ENCODE data around the gene SERPINA9. TPM values are rescaled to one million over a fixed set of nuclear protein-coding genes. Genes with fewer than 3 reads are reported as not detected.

Gene SERPINA9
- total and polyA plus RNA-seq, 2 experiments from 2014 or later: 0.31 TPM; not detected in 1

DNA sequence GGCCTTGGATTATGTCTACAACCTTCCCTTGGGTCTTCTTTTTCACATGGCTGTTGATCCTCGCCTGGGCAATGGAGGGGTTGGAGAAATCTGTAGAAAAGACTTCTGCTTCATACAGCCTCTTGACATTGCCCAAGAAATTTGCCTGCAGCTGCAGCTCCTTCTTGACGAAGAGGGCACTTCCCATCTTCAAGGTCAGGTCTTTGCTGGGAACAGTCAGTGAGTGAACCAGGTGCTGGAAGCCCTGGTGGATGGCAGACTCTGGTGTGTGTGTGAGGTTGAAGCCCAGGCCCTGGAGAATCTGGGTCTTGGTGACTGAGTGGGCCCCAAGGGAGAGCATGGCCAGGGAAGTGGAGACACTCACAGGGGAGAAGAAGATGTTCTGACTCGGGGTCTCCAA is 6.7 kb downstream of the SERPINA9 start:
- Histone ChIP-seq H3K9ac (no peak overlapping the region), H3K36me3 (ENCODE audit: low read depth) (no peaks in the 10 kb centered on the region), H3K9me3 (ENCODE audit: low read depth) (no peaks in the 10 kb centered on the region), H2AFZ (no peak overlapping the region), H3K27ac (no peak overlapping the region), H3K9me2 (ENCODE audit: insufficient read depth) (no peaks in the 10 kb centered on the region), H3F3A (ENCODE audit: insufficient read depth) (no peaks in the 10 kb centered on the region), H4K20me1 (ENCODE audit: insufficient read depth) (no peaks in the 10 kb centered on the region), H3K4me3 (no peak overlapping the region), H3K27me3 (replicated peaks; ENCODE audit: insufficient read depth) (peaks cover 10% of the 10 kb centered on the region), H3K79me2 (ENCODE audit: insufficient read depth) (no peaks in the 10 kb centered on the region), H3K4me2 (ENCODE audit: unreplicated experiment) (no peak overlapping the region), H3K4me1 (ENCODE audit: insufficient read depth) (no peaks in the 10 kb centered on the region)
- in situ Hi-C loops (cut with MboI): no loop called here
- no peak for DNase-seq
- TF ChIP-seq EZH2phosphoT487 (IDR thresholded peaks at IDR 0.05; ENCODE audit: insufficient read depth, low read depth) (no peak), EZH2 (IDR thresholded peaks at IDR 0.05; ENCODE audit: insufficient read depth, poor library complexity, severe bottlenecking) (no peak)
- WGBS, 2 experiments (ENCODE audit: low coverage in 1 of 2, low lambda C conversion rate in 2 of 2, missing lambda C conversion rate in 2 of 2): 43 to 56% methylated on average over 3 of the region's 3 CpGs

DNA sequence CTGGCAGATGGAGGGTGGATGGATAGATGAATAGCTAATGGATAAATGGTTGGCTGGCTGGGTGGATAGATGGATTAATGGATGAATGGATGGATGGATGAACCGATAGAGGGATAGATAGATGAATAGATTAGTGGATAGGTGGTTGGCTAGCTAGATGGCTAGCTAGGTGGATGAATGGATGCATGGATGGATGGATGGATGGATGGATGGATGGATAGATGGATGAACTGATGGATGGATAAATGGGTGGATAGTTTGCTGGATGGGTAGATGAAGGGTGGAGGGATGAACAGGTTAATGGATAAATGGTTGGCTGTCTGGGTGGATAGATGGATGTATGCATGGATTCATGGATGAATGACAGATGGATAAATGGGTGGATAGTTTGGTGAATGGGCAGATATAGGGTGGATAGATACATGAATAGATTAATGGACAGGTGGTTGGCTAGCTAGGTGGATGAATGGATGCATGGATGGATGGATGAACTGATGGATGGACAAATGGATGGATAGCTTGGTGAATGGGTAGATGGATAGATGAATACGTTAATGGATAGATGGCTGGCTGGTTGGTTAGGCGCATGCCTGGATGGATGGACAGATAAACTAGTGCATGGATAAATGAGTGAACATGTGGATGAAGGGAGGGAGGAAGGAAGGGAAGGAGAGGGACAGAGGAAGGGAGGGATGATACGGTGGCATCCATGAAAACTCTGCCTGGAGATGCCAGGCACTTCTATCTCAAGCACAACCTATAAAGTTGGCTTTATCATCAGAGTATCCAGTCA is 8.1 kb downstream of the SERPINA9 start:
- DNase-seq: no peak
- peaks cover 10% of the 10 kb centered on the region for H3K27me3 ChIP-seq (replicated peaks; ENCODE audit: insufficient read depth)
- H3K79me2 ChIP-seq (ENCODE audit: insufficient read depth): no peaks in the 10 kb centered on the region
- TF ChIP-seq EZH2phosphoT487 (IDR thresholded peaks at IDR 0.05; ENCODE audit: insufficient read depth, low read depth) (no peak), EZH2 (IDR thresholded peaks at IDR 0.05; ENCODE audit: insufficient read depth, poor library complexity, severe bottlenecking) (no peak)
- no peaks in the 10 kb centered on the region for H3K36me3 ChIP-seq (ENCODE audit: low read depth)
- H3K4me3 ChIP-seq: no peak overlapping the region
- no peak overlapping the region for H3K4me2 ChIP-seq (ENCODE audit: unreplicated experiment)
- H3K9ac ChIP-seq: no peak overlapping the region
- no peaks in the 10 kb centered on the region for H3K9me3 ChIP-seq (ENCODE audit: low read depth)
- no peak overlapping the region for H3K27ac ChIP-seq
- no peak overlapping the region for H2AFZ ChIP-seq
- H3K9me2 ChIP-seq (ENCODE audit: insufficient read depth): no peaks in the 10 kb centered on the region
- H3K4me1 ChIP-seq (ENCODE audit: insufficient read depth): no peaks in the 10 kb centered on the region
- H3F3A ChIP-seq (ENCODE audit: insufficient read depth): no peaks in the 10 kb centered on the region
- in situ Hi-C loops (cut with MboI): no loop called here
- 26 to 31% methylated on average over 4 of the region's 4 CpGs for WGBS, 2 experiments (ENCODE audit: low coverage in 1 of 2, low lambda C conversion rate in 2 of 2, missing lambda C conversion rate in 2 of 2)
- H4K20me1 ChIP-seq (ENCODE audit: insufficient read depth): no peaks in the 10 kb centered on the region

- no peak overlapping the region for H3K4me3 ChIP-seq
- no peaks in the 10 kb centered on the region for H3K9me2 ChIP-seq (ENCODE audit: insufficient read depth)
- H3F3A ChIP-seq (ENCODE audit: insufficient read depth): no peaks in the 10 kb centered on the region
- no peaks in the 10 kb centered on the region for H3K79me2 ChIP-seq (ENCODE audit: insufficient read depth)
- in situ Hi-C loops (cut with MboI): no loop called here
- H2AFZ ChIP-seq: no peak overlapping the region
- no peak overlapping the region for H3K4me2 ChIP-seq (ENCODE audit: unreplicated experiment)
- no peak overlapping the region for H3K9ac ChIP-seq
- no peaks in the 10 kb centered on the region for H4K20me1 ChIP-seq (ENCODE audit: insufficient read depth)
- no peaks in the 10 kb centered on the region for H3K9me3 ChIP-seq (ENCODE audit: low read depth)
- 10 to 18% methylated on average over 3 of the region's 3 CpGs for WGBS, 2 experiments (ENCODE audit: low coverage in 1 of 2, low lambda C conversion rate in 2 of 2, missing lambda C conversion rate in 2 of 2)
- peaks cover 10% of the 10 kb centered on the region for H3K27me3 ChIP-seq (replicated peaks; ENCODE audit: insufficient read depth)
- H3K36me3 ChIP-seq (ENCODE audit: low read depth): no peaks in the 10 kb centered on the region
- DNase-seq: no peak
- H3K4me1 ChIP-seq (ENCODE audit: insufficient read depth): no peaks in the 10 kb centered on the region
- no peak for TF ChIP-seq EZH2phosphoT487 (IDR thresholded peaks at IDR 0.05; ENCODE audit: insufficient read depth, low read depth)
- no peak for TF ChIP-seq EZH2 (IDR thresholded peaks at IDR 0.05; ENCODE audit: insufficient read depth, poor library complexity, severe bottlenecking)
- no peak overlapping the region for H3K27ac ChIP-seq
These were observed 9.2 kb downstream of the SERPINA9 start for GRCh38 chr14:94466706-94467370.

- no peaks in the 10 kb centered on the region for H3K79me2 ChIP-seq (ENCODE audit: insufficient read depth)
- TF ChIP-seq EZH2phosphoT487 (IDR thresholded peaks at IDR 0.05; ENCODE audit: insufficient read depth, low read depth) (no peak), EZH2 (IDR thresholded peaks at IDR 0.05; ENCODE audit: insufficient read depth, poor library complexity, severe bottlenecking) (no peak)
These were observed 11.0 kb downstream of the SERPINA9 start for GRCh38 chr14:94465042-94465441.

More at GRCh38 chr14:94465042-94465441, 11.0 kb downstream of the SERPINA9 start:
- no peak for DNase-seq
- Histone ChIP-seq H3K9me2 (ENCODE audit: insufficient read depth) (no peaks in the 10 kb centered on the region), H3K36me3 (ENCODE audit: low read depth) (no peaks in the 10 kb centered on the region), H3K9me3 (ENCODE audit: low read depth) (no peaks in the 10 kb centered on the region), H3K4me1 (ENCODE audit: insufficient read depth) (no peaks in the 10 kb centered on the region), H3K4me3 (no peak overlapping the region), H4K20me1 (ENCODE audit: insufficient read depth) (no peaks in the 10 kb centered on the region), H3K4me2 (ENCODE audit: unreplicated experiment) (no peak overlapping the region), H3K27ac (no peak overlapping the region), H3K27me3 (replicated peaks; ENCODE audit: insufficient read depth) (peaks cover 3% of the 10 kb centered on the region; the same call in 1 of the 2 replicates), H2AFZ (no peak overlapping the region), H3K9ac (no peak overlapping the region), H3F3A (ENCODE audit: insufficient read depth) (no peaks in the 10 kb centered on the region)
- in situ Hi-C loops (cut with MboI): no loop called here
- 47 to 51% methylated on average over 5 of the region's 5 CpGs for WGBS, 2 experiments (ENCODE audit: low coverage in 1 of 2, low lambda C conversion rate in 2 of 2, missing lambda C conversion rate in 2 of 2)

Measured in GM23248 (cell line).